NCI-H460 (cell line): ENCODE measurements around the gene MLH1. TPM values are rescaled to one million over a fixed set of nuclear protein-coding genes. Genes with fewer than 3 reads are reported as not detected.

ENCODE experiments used
- DNase-seq: peaks from one replicate; pipeline ENCODE4 v3.0.0-alpha.2; 2016; ENCODE audit warnings: low read depth; ENCODE audit errors: extremely low read depth
- total RNA-seq: library from RNA; depleted of rRNA; stranded (reverse); fragments of >200 nt; shearing (Covaris generic); gene quantifications from 2 replicates; pipeline ENCODE4 v1.2.3, GENCODE V29; 2014

Gene MLH1
- total RNA-seq, 1 experiment from 2014 or later = 45.3 TPM

DNA sequence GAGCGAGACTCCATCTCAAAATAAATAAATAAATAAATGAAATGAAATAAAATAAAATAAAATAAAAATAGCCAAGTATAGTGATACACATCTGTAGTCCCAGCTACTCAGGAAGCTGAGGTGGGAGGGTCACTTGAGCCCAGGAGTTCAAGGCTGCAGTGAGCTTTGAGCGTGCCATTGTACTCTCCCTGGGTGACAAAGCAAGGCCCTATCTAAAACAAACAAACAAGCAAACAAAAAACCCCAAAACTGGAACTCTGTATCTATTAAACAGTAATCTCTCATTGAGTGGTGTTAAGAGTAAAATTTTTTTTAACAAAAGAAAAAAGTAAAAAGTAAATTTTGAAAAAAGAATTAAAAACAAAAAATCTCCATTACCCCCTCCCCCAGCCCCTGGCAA lies 21.2 kb upstream of the MLH1 start:
- DNase-seq = no peak

- DNase-seq = no peak
These were observed 20.2 kb upstream of the MLH1 start for GRCh38 chr3:36973139-36973538.

DNA sequence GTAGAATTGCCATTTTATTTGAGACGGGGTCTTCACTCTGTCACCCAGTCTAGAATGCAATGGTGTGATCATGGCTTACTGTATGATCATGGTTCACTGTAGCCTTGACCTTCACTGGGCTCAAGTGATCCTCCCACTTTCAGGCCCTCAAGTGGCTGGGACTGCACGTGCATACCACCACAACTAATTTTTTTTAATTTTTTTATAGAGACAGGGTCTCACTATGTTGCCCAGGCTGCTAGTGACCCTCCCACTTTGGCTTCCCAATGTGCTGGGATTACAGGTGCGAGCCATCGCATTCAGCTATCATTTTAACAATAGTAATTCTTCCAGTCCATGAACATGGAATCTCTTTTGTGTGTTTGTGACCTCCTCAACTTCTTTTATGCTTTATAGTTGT lies 12.3 kb upstream of the MLH1 start:
- DNase-seq = no peak

DNA sequence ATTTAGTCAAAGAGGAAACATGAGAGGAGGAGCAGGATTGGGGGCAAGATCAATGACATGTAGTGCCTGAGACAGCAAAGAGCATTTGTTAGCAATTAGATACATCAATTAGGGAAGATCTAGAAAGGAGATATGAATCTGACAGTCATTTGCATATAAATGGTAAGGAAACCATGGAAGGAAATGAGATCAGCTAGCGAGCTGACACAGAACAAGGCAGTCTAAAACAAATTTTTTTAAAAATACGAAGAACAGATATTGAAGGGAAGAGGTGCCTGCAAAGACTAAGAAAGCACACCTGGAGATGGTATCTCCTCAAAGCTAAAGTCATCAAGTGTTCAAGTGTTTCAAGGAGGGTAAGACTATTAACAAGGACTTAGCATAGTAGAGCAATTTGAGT lies 5.0 kb upstream of the MLH1 start:
- DNase-seq = no peak

DNA sequence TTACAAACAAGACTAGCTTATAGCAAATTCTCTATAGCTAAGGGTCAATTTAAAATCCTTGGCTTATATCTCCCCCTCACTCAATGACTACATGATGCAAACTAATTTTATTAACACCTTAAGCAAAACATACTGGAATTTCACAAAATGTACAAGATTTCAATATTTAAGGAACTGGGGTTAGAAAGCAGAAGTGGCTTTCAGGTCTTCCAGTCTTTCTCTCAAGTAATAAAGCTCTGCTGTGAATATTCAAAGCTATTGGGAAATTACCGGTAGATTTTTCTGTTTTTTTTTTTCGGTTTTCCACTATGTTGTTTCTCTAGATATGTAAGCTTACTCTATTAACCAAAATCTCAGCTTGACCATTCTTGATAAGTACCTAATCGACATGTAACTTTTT lies 4.3 kb upstream of the MLH1 start:
- no peak for DNase-seq

DNA sequence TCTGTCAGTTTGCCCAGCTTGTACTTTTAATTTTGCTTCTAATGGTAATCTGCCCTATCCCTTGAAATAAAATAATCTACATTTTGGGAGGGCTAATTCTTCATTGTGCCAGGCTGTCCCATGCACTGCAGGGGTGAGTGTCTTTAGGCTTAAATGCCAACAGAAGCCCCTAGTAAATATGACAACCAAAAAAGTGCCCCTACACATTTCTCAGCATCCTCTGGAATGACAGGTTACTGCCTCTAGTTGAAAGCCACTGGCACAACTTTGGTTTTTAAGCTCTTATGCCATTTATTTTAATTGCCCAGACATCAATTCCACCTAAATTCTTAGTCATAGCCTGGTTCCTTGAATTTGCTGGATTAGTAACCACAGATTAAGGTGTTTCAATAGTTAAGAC lies 3.8 kb upstream of the MLH1 start:
- no peak for DNase-seq

GRCh38 chr3:36991147-36991546 lies 2.2 kb upstream of the MLH1 start:
- no peak for DNase-seq

DNA sequence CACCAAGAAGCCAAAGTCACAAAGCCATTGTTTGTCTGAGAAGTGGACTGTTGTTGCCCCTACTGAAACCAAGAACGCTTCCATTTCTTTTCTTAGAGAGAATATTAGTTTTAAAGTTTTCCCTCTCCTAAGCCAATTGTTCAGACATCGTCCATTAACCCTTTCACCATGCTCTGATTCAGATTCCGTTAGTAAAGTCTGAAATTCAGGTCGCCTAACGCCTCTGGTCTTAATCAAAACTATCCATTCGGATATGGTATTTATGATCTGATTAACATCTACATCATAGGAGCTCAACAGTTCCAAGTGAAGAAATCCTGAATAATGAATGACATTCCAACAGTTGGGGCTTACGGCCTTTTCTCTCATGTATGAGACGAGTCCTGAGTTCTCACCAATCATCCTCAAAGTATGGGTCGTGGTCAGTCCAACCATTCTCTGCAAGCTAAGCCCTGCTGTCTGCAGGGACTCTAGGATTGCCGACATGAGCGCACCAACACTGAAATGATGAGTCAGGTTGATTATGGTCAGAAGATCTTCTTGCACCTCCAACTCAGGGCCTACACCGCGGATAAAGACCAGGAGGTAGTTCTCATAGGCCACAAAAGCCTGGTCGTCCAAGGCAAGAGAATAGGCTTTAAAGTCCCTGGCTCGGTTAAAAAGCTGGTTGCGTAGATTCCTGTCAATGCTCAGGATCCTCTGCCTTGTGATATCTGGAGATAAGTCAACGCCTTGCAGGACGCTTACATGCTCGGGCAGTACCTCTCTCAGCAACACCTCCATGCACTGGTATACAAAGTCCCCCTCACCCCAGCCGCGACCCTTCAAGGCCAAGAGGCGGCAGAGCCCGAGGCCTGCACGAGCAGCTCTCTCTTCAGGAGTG lies 1.2 kb upstream of the MLH1 start:
- DNase-seq = peak; percentile 5

DNA sequence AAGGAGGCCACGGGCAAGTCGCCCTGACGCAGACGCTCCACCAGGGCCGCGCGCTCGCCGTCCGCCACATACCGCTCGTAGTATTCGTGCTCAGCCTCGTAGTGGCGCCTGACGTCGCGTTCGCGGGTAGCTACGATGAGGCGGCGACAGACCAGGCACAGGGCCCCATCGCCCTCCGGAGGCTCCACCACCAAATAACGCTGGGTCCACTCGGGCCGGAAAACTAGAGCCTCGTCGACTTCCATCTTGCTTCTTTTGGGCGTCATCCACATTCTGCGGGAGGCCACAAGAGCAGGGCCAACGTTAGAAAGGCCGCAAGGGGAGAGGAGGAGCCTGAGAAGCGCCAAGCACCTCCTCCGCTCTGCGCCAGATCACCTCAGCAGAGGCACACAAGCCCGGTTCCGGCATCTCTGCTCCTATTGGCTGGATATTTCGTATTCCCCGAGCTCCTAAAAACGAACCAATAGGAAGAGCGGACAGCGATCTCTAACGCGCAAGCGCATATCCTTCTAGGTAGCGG lies 452 bp upstream of the MLH1 start, which contains the start of gene EPM2AIP1:
EPM2AIP1 (minus strand) TSS at position 326 of the 520 bp plus-strand sequence; CDS start at position 272, 54 bp downstream.
- no peak for DNase-seq

DNA sequence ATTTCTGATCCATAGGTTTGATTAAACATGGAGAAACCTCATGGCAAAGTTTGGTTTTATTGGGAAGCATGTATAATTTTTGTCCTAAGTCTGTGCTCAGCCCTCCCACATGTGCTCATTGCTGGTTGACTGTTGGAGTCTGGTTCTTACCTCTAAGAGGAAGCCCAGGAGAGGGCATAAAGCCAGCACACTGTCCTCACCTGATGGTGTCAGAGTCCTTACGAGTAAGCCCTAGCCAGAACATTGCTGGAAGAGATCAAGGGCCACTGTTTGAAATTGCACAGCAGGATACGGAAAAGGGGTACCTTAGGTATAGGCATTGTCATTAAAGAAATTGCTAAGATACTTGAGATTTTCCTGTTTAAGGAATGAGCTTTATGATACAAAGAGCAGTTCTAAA lies 21.3 kb downstream of the MLH1 start:
- DNase-seq = no peak

DNA sequence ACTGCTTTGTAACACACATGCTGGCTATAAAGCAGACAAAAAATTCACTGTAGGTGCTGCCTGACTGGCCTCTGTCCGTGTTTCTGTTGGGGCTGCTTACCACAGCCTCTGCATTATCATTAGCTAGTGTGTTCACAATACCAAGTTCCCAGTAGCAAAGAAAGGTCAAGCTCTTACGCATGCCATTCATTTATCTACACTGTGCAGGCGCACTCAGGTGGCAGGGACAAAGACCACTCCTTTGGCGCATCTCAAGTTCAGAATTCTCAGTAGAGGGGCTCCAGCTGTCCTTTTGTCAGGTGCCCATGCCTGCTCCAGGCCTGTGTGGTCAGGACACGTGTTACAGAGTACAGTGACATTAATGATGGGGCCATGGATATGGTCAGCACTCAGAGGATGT lies 22.3 kb downstream of the MLH1 start:
- no peak for DNase-seq

- DNase-seq = no peak
These were observed 23.6 kb downstream of the MLH1 start for GRCh38 chr3:37016903-37017302.

- DNase-seq = no peak
These were observed 24.4 kb downstream of the MLH1 start for GRCh38 chr3:37017683-37018082.

DNA sequence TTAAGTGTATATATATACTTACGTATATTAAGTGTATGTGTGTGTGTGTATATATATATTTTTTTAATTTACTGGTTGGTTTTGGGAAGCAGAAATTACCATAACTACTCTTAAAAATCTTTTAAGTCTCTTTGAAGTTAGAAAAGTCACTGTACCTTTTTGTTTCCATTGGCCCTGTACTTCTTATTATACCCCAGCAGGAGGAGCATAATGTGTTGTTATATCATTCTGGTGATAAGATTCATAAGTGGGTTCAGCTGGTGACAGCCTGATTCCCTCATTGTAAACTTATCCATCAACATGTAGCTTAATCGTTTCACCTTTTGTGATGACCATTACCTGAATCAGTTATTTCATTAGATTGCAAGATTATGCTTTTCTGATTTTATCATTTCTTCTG lies 30.8 kb downstream of the MLH1 start:
- no peak for DNase-seq

- DNase-seq = no peak
These were observed 31.6 kb downstream of the MLH1 start for GRCh38 chr3:37024820-37025405.

DNA sequence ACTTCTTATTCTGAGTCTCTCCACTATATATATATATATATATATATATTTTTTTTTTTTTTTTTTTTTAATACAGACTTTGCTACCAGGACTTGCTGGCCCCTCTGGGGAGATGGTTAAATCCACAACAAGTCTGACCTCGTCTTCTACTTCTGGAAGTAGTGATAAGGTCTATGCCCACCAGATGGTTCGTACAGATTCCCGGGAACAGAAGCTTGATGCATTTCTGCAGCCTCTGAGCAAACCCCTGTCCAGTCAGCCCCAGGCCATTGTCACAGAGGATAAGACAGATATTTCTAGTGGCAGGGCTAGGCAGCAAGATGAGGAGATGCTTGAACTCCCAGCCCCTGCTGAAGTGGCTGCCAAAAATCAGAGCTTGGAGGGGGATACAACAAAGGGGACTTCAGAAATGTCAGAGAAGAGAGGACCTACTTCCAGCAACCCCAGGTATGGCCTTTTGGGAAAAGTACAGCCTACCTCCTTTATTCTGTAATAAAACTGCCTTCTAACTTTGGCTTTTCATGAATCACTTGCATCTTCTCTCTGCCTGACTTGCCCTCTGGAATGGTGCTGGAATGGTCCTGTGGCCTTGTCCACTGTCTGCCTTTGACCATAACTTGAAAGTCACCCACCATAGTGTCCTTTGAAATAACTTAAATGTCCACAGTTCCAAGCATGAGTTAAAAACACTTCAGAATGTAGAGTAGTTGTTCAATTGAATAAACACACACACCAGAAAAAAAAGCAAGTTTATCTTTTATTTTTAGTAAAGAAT lies 32.4 kb downstream of the MLH1 start:
- DNase-seq = no peak

- DNase-seq = no peak
These were observed 33.5 kb downstream of the MLH1 start for GRCh38 chr3:37026851-37027250.

GRCh38 chr3:37028329-37028728 lies 35.0 kb downstream of the MLH1 start:
- DNase-seq = no peak

- DNase-seq = no peak
These were observed 35.8 kb downstream of the MLH1 start for GRCh38 chr3:37029111-37029510.

- no peak for DNase-seq
These were observed 36.3 kb downstream of the MLH1 start for GRCh38 chr3:37029516-37030163.

- DNase-seq = no peak
These were observed 37.3 kb downstream of the MLH1 start for GRCh38 chr3:37030588-37030987.
